HEK293 (cell line): ENCODE measurements around the gene FBXO36.

Experiments
- CTCF ChIA-PET: fragments of 350-600 bp; formaldehyde crosslinking; extraction: SDS; loops from one replicate; lab custom pipeline; 2021; ENCODE audit warnings: antibody characterized with exemption; lab: Yijun Ruan, JAX
- POLR2A ChIA-PET: fragments of 300-600 bp; formaldehyde crosslinking; extraction: SDS; loops from one replicate; lab custom pipeline; 2020; ENCODE audit warnings: antibody characterized with exemption, inconsistent platforms; lab: Yijun Ruan, JAX
- H3K27ac ChIP-seq: fragments of 200-500 bp; sonication (Bioruptor generic); 2 replicates; pipeline ENCODE4 v1.5.1; 2014; ENCODE audit warnings: low read depth, low read length, control low read depth, inconsistent platforms; ENCODE audit errors: extremely low read depth
- H3K36me3 ChIP-seq, 2 experiments: fragments of 200-500 bp in 1 of 2; sonication (Bioruptor generic) in 1 of 2; 1 replicate in 1 of 2; 2 replicates in 1 of 2; pipeline ENCODE4 v1.5.1; 2014 to 2017; ENCODE audit warnings: inconsistent platforms in 2 of 2, low read length in 2 of 2; ENCODE audit not compliant: control insufficient read depth in 2 of 2, insufficient read depth in 1 of 2
- H3K4me1 ChIP-seq: fragments of 200-500 bp; sonication (Bioruptor generic); 2 replicates; pipeline ENCODE4 v1.5.1; 2014; ENCODE audit warnings: mild to moderate bottlenecking, low read length, inconsistent platforms; ENCODE audit not compliant: control insufficient read depth, insufficient read depth
- H3K4me3 ChIP-seq: 2 replicates; pipeline ENCODE4 v1.5.1; 2011; ENCODE audit warnings: low read depth, mild to moderate bottlenecking, control low read depth, low read length, moderate library complexity
- H3K9me3 ChIP-seq: fragments of 200-500 bp; sonication (Bioruptor generic); 2 replicates; pipeline ENCODE4 v1.5.1; 2014; ENCODE audit warnings: low read depth, low read length, inconsistent platforms; ENCODE audit not compliant: control insufficient read depth, insufficient read depth
- MYNN ChIP-seq: fragments of 450-650 bp; formaldehyde crosslinking; IDR thresholded peaks from 2 replicates; pipeline ENCODE4 v1.5.1; 2016; ENCODE audit warnings: missing biosample characterization, missing genetic modification characterization, borderline replicate concordance
- TCF7L2 ChIP-seq: IDR thresholded peaks from 2 replicates; pipeline ENCODE4 v1.6.1; 2011; ENCODE audit warnings: low read depth, mild to moderate bottlenecking, inconsistent platforms, low read length, moderate library complexity, borderline replicate concordance
- WT1 ChIP-seq: fragments of 450-650 bp; formaldehyde crosslinking; IDR thresholded peaks from 2 replicates; pipeline ENCODE4 v1.5.1; 2016; ENCODE audit warnings: missing biosample characterization, missing genetic modification characterization
- ZBTB1 ChIP-seq: fragments of 450-650 bp; formaldehyde crosslinking; IDR thresholded peaks from 2 replicates; pipeline ENCODE4 v1.5.1; 2016; ENCODE audit warnings: missing biosample characterization, missing genetic modification characterization
- ZBTB10 ChIP-seq: fragments of 450-650 bp; formaldehyde crosslinking; IDR thresholded peaks from 2 replicates; pipeline ENCODE4 v1.5.1; 2016; ENCODE audit warnings: missing biosample characterization, missing genetic modification characterization
- ZFP41 ChIP-seq: fragments of 450-650 bp; formaldehyde crosslinking; IDR thresholded peaks from 2 replicates; pipeline ENCODE4 v1.5.1; 2016; ENCODE audit warnings: missing biosample characterization, missing genetic modification characterization, borderline replicate concordance
- ZNF175 ChIP-seq: fragments of 450-650 bp; formaldehyde crosslinking; IDR thresholded peaks from 2 replicates; pipeline ENCODE4 v1.5.1; 2016; ENCODE audit warnings: missing biosample characterization, missing genetic modification characterization
- ZNF221 ChIP-seq: fragments of 450-650 bp; formaldehyde crosslinking; IDR thresholded peaks from 2 replicates; pipeline ENCODE4 v1.5.1; 2017; ENCODE audit warnings: missing biosample characterization, missing genetic modification characterization, borderline replicate concordance
- ZNF248 ChIP-seq: fragments of 450-650 bp; formaldehyde crosslinking; IDR thresholded peaks from 2 replicates; pipeline ENCODE4 v1.5.1; 2017; ENCODE audit warnings: missing biosample characterization, missing genetic modification characterization
- ZNF311 ChIP-seq: fragments of 450-650 bp; formaldehyde crosslinking; IDR thresholded peaks from 2 replicates; pipeline ENCODE4 v1.5.1; 2017; ENCODE audit warnings: missing biosample characterization, missing genetic modification characterization, borderline replicate concordance
- ZNF335 ChIP-seq: fragments of 450-650 bp; formaldehyde crosslinking; conservative IDR thresholded peaks from 2 replicates; pipeline ENCODE4 v1.5.1; 2016; ENCODE audit warnings: missing biosample characterization, missing genetic modification characterization
- ZNF521 ChIP-seq: fragments of 450-650 bp; formaldehyde crosslinking; IDR thresholded peaks from 2 replicates; pipeline ENCODE4 v1.5.1; 2017; ENCODE audit warnings: missing biosample characterization, mild to moderate bottlenecking, missing genetic modification characterization
- ZNF544 ChIP-seq: fragments of 450-650 bp; formaldehyde crosslinking; IDR thresholded peaks from 2 replicates; pipeline ENCODE4 v1.5.0; 2017; ENCODE audit warnings: missing biosample characterization, missing genetic modification characterization
- ZNF555 ChIP-seq: fragments of 450-650 bp; formaldehyde crosslinking; conservative IDR thresholded peaks from 2 replicates; pipeline ENCODE4 v1.5.1; 2017; ENCODE audit warnings: missing biosample characterization, mild to moderate bottlenecking, missing genetic modification characterization, inconsistent platforms
- ZNF580 ChIP-seq: fragments of 450-650 bp; formaldehyde crosslinking; IDR thresholded peaks from 2 replicates; pipeline ENCODE4 v1.5.1; 2016; ENCODE audit warnings: missing biosample characterization, missing genetic modification characterization
- ZNF639 ChIP-seq: fragments of 450-650 bp; formaldehyde crosslinking; IDR thresholded peaks from 2 replicates; pipeline ENCODE4 v1.5.1; 2016; ENCODE audit warnings: missing biosample characterization, missing genetic modification characterization
- ZNF76 ChIP-seq: fragments of 450-650 bp; formaldehyde crosslinking; IDR thresholded peaks from 2 replicates; pipeline ENCODE4; 2016; ENCODE audit warnings: low read depth, missing biosample characterization, missing genetic modification characterization, borderline replicate concordance
- ZNF776 ChIP-seq: fragments of 450-650 bp; formaldehyde crosslinking; IDR thresholded peaks from 2 replicates; pipeline ENCODE4 v1.5.0; 2017; ENCODE audit warnings: missing biosample characterization, missing genetic modification characterization, borderline replicate concordance
- ZNF792 ChIP-seq: fragments of 450-650 bp; formaldehyde crosslinking; IDR thresholded peaks from 2 replicates; pipeline ENCODE4 v1.5.1; 2016; ENCODE audit warnings: missing biosample characterization, missing genetic modification characterization
- ZSCAN23 ChIP-seq: fragments of 450-650 bp; formaldehyde crosslinking; IDR thresholded peaks from 2 replicates; pipeline ENCODE4 v1.5.1; 2016; ENCODE audit warnings: missing biosample characterization, missing genetic modification characterization
- ZSCAN30 ChIP-seq: fragments of 450-650 bp; IDR thresholded peaks from 2 replicates; pipeline ENCODE4 v1.5.1; 2018; ENCODE audit warnings: missing biosample characterization, mild to moderate bottlenecking, missing genetic modification characterization, moderate library complexity
- TF ChIP-seq, protein P1 (sequence below): fragments of 450-650 bp; formaldehyde crosslinking; IDR thresholded peaks from 2 replicates; pipeline ENCODE4 v1.5.1; 2017; ENCODE audit warnings: missing biosample characterization, missing genetic modification characterization
- TF ChIP-seq, protein P2 (sequence below): fragments of 450-650 bp; formaldehyde crosslinking; IDR thresholded peaks from 2 replicates; pipeline ENCODE4 v1.5.1; 2017; ENCODE audit warnings: missing biosample characterization, missing genetic modification characterization
- TF ChIP-seq, protein P3 (sequence below): fragments of 450-650 bp; formaldehyde crosslinking; IDR thresholded peaks from 2 replicates; pipeline ENCODE4 v1.5.1; 2016; ENCODE audit warnings: missing biosample characterization, missing genetic modification characterization

Gene FBXO36

DNA sequence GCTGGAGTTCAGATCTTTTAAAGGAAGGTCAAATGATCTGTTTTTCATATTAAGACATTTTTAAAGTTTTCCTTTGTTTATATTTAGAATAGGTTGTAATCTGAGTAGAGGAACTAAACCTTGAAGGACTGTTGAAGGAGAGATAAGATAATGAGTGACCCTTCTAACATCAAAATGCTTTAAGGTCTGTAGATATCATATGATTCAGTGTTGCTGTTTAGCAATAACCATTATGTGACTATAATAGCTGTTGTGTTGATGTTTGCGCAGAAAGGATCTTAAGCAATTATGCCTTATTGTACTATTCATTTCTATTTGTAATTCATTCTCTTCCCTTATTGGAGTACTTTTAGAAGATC, 86.4 kb downstream of the FBXO36 start:
- no peaks in the 10 kb centered on the region for H3K9me3 ChIP-seq
- H3K27ac ChIP-seq, result no peak overlapping the region
- no peaks in the 10 kb centered on the region for H3K4me1 ChIP-seq
- peak; percentile 71; the same call in 1 of the 2 replicates for TF ChIP-seq TCF7L2
- TF ChIP-seq, protein P1, sequence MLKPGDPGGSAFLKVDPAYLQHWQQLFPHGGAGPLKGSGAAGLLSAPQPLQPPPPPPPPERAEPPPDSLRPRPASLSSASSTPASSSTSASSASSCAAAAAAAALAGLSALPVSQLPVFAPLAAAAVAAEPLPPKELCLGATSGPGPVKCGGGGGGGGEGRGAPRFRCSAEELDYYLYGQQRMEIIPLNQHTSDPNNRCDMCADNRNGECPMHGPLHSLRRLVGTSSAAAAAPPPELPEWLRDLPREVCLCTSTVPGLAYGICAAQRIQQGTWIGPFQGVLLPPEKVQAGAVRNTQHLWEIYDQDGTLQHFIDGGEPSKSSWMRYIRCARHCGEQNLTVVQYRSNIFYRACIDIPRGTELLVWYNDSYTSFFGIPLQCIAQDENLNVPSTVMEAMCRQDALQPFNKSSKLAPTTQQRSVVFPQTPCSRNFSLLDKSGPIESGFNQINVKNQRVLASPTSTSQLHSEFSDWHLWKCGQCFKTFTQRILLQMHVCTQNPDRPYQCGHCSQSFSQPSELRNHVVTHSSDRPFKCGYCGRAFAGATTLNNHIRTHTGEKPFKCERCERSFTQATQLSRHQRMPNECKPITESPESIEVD, result 0 out of 2 replicates have a peak, but pooled peaks have one; percentile 19
- no peak for TF ChIP-seq ZBTB1 (tag by site-specific recombination)
- H3K36me3 ChIP-seq, result no peaks in the 10 kb centered on the region
- ChIA-PET CTCF (interaction anchor here (0.6 to 3.8 kb wide), 23 partner anchors 9 to 1063 kb away, joined by 3 to 38 read pairs (median 4); partner anchors contain the start of gene SLC16A14), POLR2A (no interaction called here)
- no peak overlapping the region for H3K4me3 ChIP-seq

DNA sequence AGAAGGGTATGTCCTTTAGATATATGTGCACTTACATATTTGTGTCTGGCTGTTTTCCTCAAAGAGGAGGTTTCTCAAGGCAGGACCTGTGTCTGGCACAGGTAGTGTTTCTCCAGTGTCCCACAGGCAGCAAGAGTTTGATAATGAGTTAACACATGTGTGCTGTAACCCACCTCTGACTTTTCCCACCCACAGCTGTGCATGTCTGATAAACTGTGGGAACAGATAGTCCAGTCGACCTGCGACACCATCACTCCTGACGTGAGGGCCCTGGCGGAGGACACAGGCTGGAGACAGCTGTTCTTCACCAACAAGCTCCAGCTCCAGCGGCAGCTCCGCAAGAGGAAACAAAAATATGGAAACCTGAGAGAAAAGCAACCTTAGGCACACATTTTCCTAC, 88.2 kb downstream of the FBXO36 start:
- TF ChIP-seq, protein P2, sequence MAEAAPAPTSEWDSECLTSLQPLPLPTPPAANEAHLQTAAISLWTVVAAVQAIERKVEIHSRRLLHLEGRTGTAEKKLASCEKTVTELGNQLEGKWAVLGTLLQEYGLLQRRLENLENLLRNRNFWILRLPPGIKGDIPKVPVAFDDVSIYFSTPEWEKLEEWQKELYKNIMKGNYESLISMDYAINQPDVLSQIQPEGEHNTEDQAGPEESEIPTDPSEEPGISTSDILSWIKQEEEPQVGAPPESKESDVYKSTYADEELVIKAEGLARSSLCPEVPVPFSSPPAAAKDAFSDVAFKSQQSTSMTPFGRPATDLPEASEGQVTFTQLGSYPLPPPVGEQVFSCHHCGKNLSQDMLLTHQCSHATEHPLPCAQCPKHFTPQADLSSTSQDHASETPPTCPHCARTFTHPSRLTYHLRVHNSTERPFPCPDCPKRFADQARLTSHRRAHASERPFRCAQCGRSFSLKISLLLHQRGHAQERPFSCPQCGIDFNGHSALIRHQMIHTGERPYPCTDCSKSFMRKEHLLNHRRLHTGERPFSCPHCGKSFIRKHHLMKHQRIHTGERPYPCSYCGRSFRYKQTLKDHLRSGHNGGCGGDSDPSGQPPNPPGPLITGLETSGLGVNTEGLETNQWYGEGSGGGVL (tag by site-specific recombination), result no peak
- TF ChIP-seq ZNF76 (tag by site-specific recombination) (no peak), ZFP41 (tag by site-specific recombination) (no peak), ZNF311 (tag by site-specific recombination) (no peak), MYNN (tag by site-specific recombination) (no peak), ZNF221 (tag by site-specific recombination) (no peak), ZNF248 (no peak), ZSCAN30 (no peak), ZSCAN23 (no peak), ZNF175 (tag by site-specific recombination) (no peak), ZNF544 (tag by site-specific recombination) (no peak), ZNF639 (tag by site-specific recombination) (no peak), ZNF521 (tag by site-specific recombination) (no peak)
- Histone ChIP-seq H3K36me3 (no peaks in the 10 kb centered on the region), H3K4me3 (no peak overlapping the region), H3K4me1 (no peaks in the 10 kb centered on the region), H3K27ac (no peak overlapping the region), H3K9me3 (no peaks in the 10 kb centered on the region)
- POLR2A ChIA-PET, result no interaction called here
- CTCF ChIA-PET, result no interaction called here

- ChIA-PET POLR2A (no interaction called here), CTCF (no interaction called here)
- Histone ChIP-seq H3K4me1 (no peaks in the 10 kb centered on the region), H3K36me3 (no peaks in the 10 kb centered on the region), H3K27ac (no peak overlapping the region), H3K4me3 (no peak overlapping the region), H3K9me3 (no peaks in the 10 kb centered on the region)
- TF ChIP-seq ZNF580 (tag by site-specific recombination), result no peak
- no peak for TF ChIP-seq ZBTB10 (tag by site-specific recombination)
- no peak for TF ChIP-seq WT1 (tag by site-specific recombination)
- TF ChIP-seq, protein P3, sequence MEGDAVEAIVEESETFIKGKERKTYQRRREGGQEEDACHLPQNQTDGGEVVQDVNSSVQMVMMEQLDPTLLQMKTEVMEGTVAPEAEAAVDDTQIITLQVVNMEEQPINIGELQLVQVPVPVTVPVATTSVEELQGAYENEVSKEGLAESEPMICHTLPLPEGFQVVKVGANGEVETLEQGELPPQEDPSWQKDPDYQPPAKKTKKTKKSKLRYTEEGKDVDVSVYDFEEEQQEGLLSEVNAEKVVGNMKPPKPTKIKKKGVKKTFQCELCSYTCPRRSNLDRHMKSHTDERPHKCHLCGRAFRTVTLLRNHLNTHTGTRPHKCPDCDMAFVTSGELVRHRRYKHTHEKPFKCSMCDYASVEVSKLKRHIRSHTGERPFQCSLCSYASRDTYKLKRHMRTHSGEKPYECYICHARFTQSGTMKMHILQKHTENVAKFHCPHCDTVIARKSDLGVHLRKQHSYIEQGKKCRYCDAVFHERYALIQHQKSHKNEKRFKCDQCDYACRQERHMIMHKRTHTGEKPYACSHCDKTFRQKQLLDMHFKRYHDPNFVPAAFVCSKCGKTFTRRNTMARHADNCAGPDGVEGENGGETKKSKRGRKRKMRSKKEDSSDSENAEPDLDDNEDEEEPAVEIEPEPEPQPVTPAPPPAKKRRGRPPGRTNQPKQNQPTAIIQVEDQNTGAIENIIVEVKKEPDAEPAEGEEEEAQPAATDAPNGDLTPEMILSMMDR (tag by site-specific recombination), result no peak
- TF ChIP-seq ZNF776, result no peak
- TF ChIP-seq ZNF335 (tag by site-specific recombination), result no peak
- no peak for TF ChIP-seq ZNF792 (tag by site-specific recombination)
- no peak for TF ChIP-seq ZNF555 (tag by site-specific recombination)
These were observed 89.3 kb downstream of the FBXO36 start for GRCh38 chr2:230011617-230012016.
